ENCODE measurements around the gene POLG.

Gene POLG

DNA sequence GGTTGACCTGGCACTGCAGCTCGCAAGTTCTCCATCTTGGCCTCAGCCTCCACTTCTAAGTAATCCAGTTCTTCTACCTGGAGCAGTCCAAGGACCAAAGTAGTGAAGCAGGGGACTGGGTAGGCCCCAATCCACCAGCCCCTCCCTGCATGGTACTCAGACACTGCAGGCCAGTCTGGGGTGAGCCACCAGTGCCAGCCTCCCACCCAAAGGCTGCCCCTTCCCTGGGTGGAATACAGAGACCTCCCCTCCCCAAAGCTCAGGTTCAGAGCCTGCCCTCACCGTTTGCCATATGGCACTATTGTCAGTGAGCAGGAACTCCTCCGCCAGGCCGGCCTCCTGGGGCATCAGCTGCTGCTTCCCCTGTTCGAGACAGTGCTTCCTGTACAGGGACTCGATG lies 10.8 kb downstream of the POLG start:
- 94 to 95% methylated on average over 6 of the region's 6 CpGs for WGBS, 2 experiments
- Histone ChIP-seq H3K36me3 (ENCODE audit: control insufficient read depth, insufficient read depth, low read length) (peaks cover 73% of the 10 kb centered on the region), H3K27ac (ENCODE audit: insufficient read depth, low read depth, low read length, poor library complexity, severe bottlenecking) (no peak overlapping the region), H3K9me3 (ENCODE audit: control insufficient read depth, low read length) (no peaks in the 10 kb centered on the region), H3K27me3 (ENCODE audit: control insufficient read depth, insufficient read depth, low read length, poor library complexity, severe bottlenecking) (no peaks in the 10 kb centered on the region), H3K4me3 (ENCODE audit: insufficient read depth, low read depth, low read length) (no peak overlapping the region), H3K4me1 (ENCODE audit: control insufficient read depth, insufficient read depth, low read length) (no peaks in the 10 kb centered on the region)

DNA sequence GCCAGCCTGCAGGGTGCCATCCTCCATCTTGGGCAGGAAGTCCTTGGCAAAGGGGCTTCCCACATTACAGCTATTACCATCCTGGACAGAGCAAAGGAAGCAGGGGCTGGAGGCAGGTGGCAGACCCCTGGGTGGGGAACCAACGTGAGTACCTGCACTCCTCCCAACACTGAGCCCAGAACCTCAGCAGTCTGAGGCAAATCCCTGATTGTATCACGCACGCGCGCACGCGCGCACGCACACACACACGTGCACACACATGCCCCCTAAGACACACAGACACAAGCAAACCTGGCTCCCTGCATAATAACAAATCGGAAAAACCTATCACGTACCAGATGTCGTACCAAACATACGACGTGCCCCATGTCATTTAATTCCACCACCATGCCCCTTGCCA lies 11.8 kb downstream of the POLG start:
- Histone ChIP-seq H3K9me3 (ENCODE audit: control insufficient read depth, low read length) (no peaks in the 10 kb centered on the region), H3K27ac (ENCODE audit: insufficient read depth, low read depth, low read length, poor library complexity, severe bottlenecking) (no peak overlapping the region), H3K4me3 (ENCODE audit: insufficient read depth, low read depth, low read length) (no peak overlapping the region), H3K4me1 (ENCODE audit: control insufficient read depth, insufficient read depth, low read length) (no peaks in the 10 kb centered on the region), H3K27me3 (ENCODE audit: control insufficient read depth, insufficient read depth, low read length, poor library complexity, severe bottlenecking) (no peaks in the 10 kb centered on the region), H3K36me3 (ENCODE audit: control insufficient read depth, insufficient read depth, low read length) (peaks cover 70% of the 10 kb centered on the region)
- WGBS, 2 experiments = 95 to 96% methylated on average over 15 of the region's 15 CpGs

DNA sequence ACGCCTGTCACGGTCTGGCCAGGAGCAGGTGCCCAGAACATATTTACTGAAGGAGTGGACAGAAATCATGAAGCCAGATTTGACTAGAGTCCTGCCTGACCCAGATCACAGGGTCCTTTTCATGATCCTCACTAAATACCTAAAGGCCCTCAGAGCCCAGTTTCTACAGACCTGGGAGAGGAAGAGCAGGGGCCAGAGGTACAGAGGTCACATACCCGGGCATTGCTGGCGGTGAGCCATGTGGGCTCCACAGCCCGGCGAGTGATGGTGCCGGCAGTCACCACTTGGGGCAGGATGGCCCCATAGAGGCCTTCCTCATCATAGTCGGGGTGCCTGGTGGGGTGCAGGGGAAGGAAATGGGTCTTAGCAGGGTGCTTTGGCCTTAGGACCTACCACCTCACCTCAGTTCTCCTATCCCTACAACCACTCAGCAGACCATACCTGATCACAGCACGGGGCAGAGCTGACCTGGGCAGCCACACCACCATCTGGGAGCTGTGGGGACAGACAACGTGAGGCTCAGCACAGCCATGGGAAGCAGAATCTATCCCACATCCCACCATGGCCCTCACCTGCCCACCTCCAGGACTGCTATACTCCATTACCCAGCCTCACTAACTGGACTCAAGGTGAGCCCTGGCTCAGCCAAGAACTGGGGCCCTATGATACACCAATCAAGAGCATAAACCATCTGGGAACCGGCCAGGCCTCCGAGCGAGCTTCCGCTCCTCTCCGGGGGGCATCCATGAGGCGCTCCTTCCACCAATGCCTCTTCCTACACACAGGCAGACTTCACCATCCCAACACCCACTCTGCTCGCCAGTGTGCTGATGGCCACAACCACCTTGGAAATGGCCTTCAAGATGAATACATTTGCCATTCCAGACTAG lies 12.9 kb downstream of the POLG start:
- Histone ChIP-seq H3K36me3 (ENCODE audit: control insufficient read depth, insufficient read depth, low read length) (peaks cover 76% of the 10 kb centered on the region), H3K27ac (ENCODE audit: insufficient read depth, low read depth, low read length, poor library complexity, severe bottlenecking) (no peak overlapping the region), H3K9me3 (ENCODE audit: control insufficient read depth, low read length) (no peaks in the 10 kb centered on the region), H3K4me1 (ENCODE audit: control insufficient read depth, insufficient read depth, low read length) (no peaks in the 10 kb centered on the region), H3K4me3 (ENCODE audit: insufficient read depth, low read depth, low read length) (no peak overlapping the region), H3K27me3 (ENCODE audit: control insufficient read depth, insufficient read depth, low read length, poor library complexity, severe bottlenecking) (no peaks in the 10 kb centered on the region)
- 94% methylated on average over 17 of the region's 17 CpGs for WGBS, 2 experiments

GRCh38 chr15:89320200-89320599 lies 14.4 kb downstream of the POLG start:
- Histone ChIP-seq H3K4me3 (ENCODE audit: insufficient read depth, low read depth, low read length) (no peak overlapping the region), H3K9me3 (ENCODE audit: control insufficient read depth, low read length) (no peaks in the 10 kb centered on the region), H3K36me3 (ENCODE audit: control insufficient read depth, insufficient read depth, low read length) (peaks cover 77% of the 10 kb centered on the region), H3K4me1 (ENCODE audit: control insufficient read depth, insufficient read depth, low read length) (no peaks in the 10 kb centered on the region), H3K27ac (ENCODE audit: insufficient read depth, low read depth, low read length, poor library complexity, severe bottlenecking) (no peak overlapping the region), H3K27me3 (ENCODE audit: control insufficient read depth, insufficient read depth, low read length, poor library complexity, severe bottlenecking) (no peaks in the 10 kb centered on the region)
- 95 to 98% methylated on average over 2 of the region's 2 CpGs for WGBS, 2 experiments

- Histone ChIP-seq H3K27me3 (ENCODE audit: control insufficient read depth, insufficient read depth, low read length, poor library complexity, severe bottlenecking) (no peaks in the 10 kb centered on the region), H3K9me3 (ENCODE audit: control insufficient read depth, low read length) (no peaks in the 10 kb centered on the region), H3K36me3 (ENCODE audit: control insufficient read depth, insufficient read depth, low read length) (peaks cover 81% of the 10 kb centered on the region), H3K27ac (ENCODE audit: insufficient read depth, low read depth, low read length, poor library complexity, severe bottlenecking) (no peak overlapping the region), H3K4me3 (ENCODE audit: insufficient read depth, low read depth, low read length) (no peak overlapping the region), H3K4me1 (ENCODE audit: control insufficient read depth, insufficient read depth, low read length) (no peaks in the 10 kb centered on the region)
- WGBS, 2 experiments = 95 to 96% methylated on average over 9 of the region's 9 CpGs
These were observed 14.9 kb downstream of the POLG start for GRCh38 chr15:89319678-89320077.

DNA sequence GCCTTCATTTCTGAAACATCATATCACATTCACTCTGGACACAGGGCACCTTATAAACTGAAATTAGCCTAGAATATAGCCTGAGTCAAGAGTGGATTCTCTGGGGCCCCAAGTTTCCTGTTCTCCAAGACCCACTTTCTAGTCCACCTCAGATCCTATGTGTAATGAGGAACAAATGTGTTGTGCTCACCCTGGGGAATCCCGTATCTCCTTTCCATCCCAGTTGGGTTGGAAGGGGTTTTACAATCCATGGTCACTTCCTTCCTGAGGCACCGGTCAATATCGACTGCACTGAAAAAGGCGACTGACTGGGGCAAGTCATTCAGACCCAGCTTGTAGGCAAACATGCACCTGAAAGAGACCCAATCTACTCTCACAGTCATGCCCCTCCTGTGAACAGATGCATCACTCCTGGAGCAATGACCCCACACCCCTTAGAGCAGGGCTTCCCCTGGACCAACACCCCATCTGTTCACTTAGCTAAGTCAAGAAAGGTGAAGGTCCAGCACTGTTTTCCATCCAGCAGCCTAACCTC lies 17.4 kb downstream of the POLG start:
- Histone ChIP-seq H3K4me1 (ENCODE audit: control insufficient read depth, insufficient read depth, low read length) (no peaks in the 10 kb centered on the region), H3K9me3 (ENCODE audit: control insufficient read depth, low read length) (no peaks in the 10 kb centered on the region), H3K27me3 (ENCODE audit: control insufficient read depth, insufficient read depth, low read length, poor library complexity, severe bottlenecking) (no peaks in the 10 kb centered on the region), H3K36me3 (ENCODE audit: control insufficient read depth, insufficient read depth, low read length) (peaks cover 67% of the 10 kb centered on the region), H3K4me3 (ENCODE audit: insufficient read depth, low read depth, low read length) (no peak overlapping the region), H3K27ac (ENCODE audit: insufficient read depth, low read depth, low read length, poor library complexity, severe bottlenecking) (no peak overlapping the region)
- 94 to 96% methylated on average over 4 of the region's 4 CpGs for WGBS, 2 experiments

DNA sequence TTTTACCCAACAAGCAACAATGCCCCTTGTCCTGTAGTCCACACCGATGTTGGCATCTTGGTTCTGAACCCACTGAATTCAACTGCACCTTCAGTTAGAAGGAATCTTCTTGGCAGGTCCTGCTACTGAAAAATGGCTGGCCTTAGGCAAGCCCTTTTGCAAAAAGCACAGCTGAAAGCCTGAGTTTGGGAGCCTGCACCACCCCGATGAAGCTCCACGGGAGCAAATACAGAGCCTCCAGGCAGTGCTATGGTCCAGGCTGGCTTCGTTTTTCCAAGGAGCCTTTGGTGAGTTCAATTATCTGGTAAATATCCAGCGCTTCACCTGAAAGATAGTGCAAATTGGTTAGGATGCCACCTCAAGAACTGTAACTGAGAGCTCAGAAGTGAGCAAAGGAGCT lies 18.1 kb downstream of the POLG start:
- H3K9me3 ChIP-seq (ENCODE audit: control insufficient read depth, low read length) = no peaks in the 10 kb centered on the region
- H3K4me3 ChIP-seq (ENCODE audit: insufficient read depth, low read depth, low read length) = no peak overlapping the region
- no peaks in the 10 kb centered on the region for H3K27me3 ChIP-seq (ENCODE audit: control insufficient read depth, insufficient read depth, low read length, poor library complexity, severe bottlenecking)
- WGBS, 2 experiments = 95 to 96% methylated on average over 5 of the region's 5 CpGs
- no peaks in the 10 kb centered on the region for H3K4me1 ChIP-seq (ENCODE audit: control insufficient read depth, insufficient read depth, low read length)
- H3K27ac ChIP-seq (ENCODE audit: insufficient read depth, low read depth, low read length, poor library complexity, severe bottlenecking) = no peak overlapping the region
- peaks cover 60% of the 10 kb centered on the region for H3K36me3 ChIP-seq (ENCODE audit: control insufficient read depth, insufficient read depth, low read length)

- Histone ChIP-seq H3K27me3 (ENCODE audit: control insufficient read depth, insufficient read depth, low read length, poor library complexity, severe bottlenecking) (no peaks in the 10 kb centered on the region), H3K9me3 (ENCODE audit: control insufficient read depth, low read length) (no peaks in the 10 kb centered on the region), H3K4me3 (ENCODE audit: insufficient read depth, low read depth, low read length) (no peak overlapping the region), H3K27ac (ENCODE audit: insufficient read depth, low read depth, low read length, poor library complexity, severe bottlenecking) (no peak overlapping the region), H3K4me1 (ENCODE audit: control insufficient read depth, insufficient read depth, low read length) (no peaks in the 10 kb centered on the region), H3K36me3 (ENCODE audit: control insufficient read depth, insufficient read depth, low read length) (peaks cover 61% of the 10 kb centered on the region)
- 92 to 94% methylated on average over 2 of the region's 2 CpGs for WGBS, 2 experiments
These were observed 19.2 kb downstream of the POLG start for GRCh38 chr15:89315375-89315929.

GRCh38 chr15:89309993-89310392 lies 24.6 kb downstream of the POLG start:
- Histone ChIP-seq H3K27me3 (ENCODE audit: control insufficient read depth, insufficient read depth, low read length, poor library complexity, severe bottlenecking) (no peaks in the 10 kb centered on the region), H3K27ac (ENCODE audit: insufficient read depth, low read depth, low read length, poor library complexity, severe bottlenecking) (no peak overlapping the region), H3K36me3 (ENCODE audit: control insufficient read depth, insufficient read depth, low read length) (peaks cover 54% of the 10 kb centered on the region), H3K4me3 (ENCODE audit: insufficient read depth, low read depth, low read length) (no peak overlapping the region), H3K4me1 (ENCODE audit: control insufficient read depth, insufficient read depth, low read length) (no peaks in the 10 kb centered on the region), H3K9me3 (ENCODE audit: control insufficient read depth, low read length) (no peaks in the 10 kb centered on the region)
- WGBS, 2 experiments = 91 to 95% methylated on average over 2 of the region's 2 CpGs

GRCh38 chr15:89308236-89308635 lies 26.4 kb downstream of the POLG start:
- no peak overlapping the region for H3K27ac ChIP-seq (ENCODE audit: insufficient read depth, low read depth, low read length, poor library complexity, severe bottlenecking)
- peaks cover 53% of the 10 kb centered on the region for H3K36me3 ChIP-seq (ENCODE audit: control insufficient read depth, insufficient read depth, low read length)
- 87 to 94% methylated on average over 3 of the region's 3 CpGs for WGBS, 2 experiments
- no peak overlapping the region for H3K4me3 ChIP-seq (ENCODE audit: insufficient read depth, low read depth, low read length)
- no peaks in the 10 kb centered on the region for H3K27me3 ChIP-seq (ENCODE audit: control insufficient read depth, insufficient read depth, low read length, poor library complexity, severe bottlenecking)
- no peaks in the 10 kb centered on the region for H3K9me3 ChIP-seq (ENCODE audit: control insufficient read depth, low read length)
- no peaks in the 10 kb centered on the region for H3K4me1 ChIP-seq (ENCODE audit: control insufficient read depth, insufficient read depth, low read length)
